ENCODE results near the gene SGTB. TPM values are rescaled to one million over a fixed set of nuclear protein-coding genes. Genes with fewer than 3 reads are reported as not detected.

SGTB gene
- total RNA-seq, 1 experiment from 2014 or later, result 13.0 TPM

DNA sequence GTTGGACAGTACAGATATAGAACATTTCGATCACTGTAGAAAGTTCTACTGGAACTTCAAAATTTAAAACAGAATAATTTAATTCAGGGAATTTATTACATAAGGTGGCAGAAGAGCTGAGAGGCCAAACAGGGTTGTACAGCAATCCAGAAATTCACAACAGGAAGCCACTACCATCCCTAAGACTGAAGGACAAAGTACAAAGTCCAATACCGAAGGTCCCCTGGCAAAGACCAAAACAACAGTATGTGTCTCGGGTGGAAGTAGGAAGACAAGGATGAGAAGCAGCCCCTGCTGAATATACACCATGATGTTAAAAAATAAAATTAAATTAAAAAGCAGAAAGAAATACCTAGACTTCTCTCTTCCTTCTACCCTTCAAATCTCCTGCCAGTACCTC lies 19.9 kb downstream of the SGTB start:
- no peaks in the 10 kb centered on the region for H3K9me3 ChIP-seq
- Mint-ChIP-seq H3K4me1 (ENCODE audit: low read depth, unreplicated experiment) (no peaks in the 10 kb centered on the region), H3K9me3 (ENCODE audit: unreplicated experiment) (no peaks in the 10 kb centered on the region), H3K4me3 (ENCODE audit: unreplicated experiment) (no peak overlapping the region), H3K36me3 (ENCODE audit: insufficient read depth, unreplicated experiment) (peaks cover 6% of the 10 kb centered on the region), H3K27ac (ENCODE audit: unreplicated experiment) (no peak overlapping the region), H3K27me3 (ENCODE audit: insufficient read depth, unreplicated experiment) (no peaks in the 10 kb centered on the region)
- H3K4me3 ChIP-seq (ENCODE audit: low read depth, low read length), result no peak overlapping the region
- TF ChIP-seq, protein P1, sequence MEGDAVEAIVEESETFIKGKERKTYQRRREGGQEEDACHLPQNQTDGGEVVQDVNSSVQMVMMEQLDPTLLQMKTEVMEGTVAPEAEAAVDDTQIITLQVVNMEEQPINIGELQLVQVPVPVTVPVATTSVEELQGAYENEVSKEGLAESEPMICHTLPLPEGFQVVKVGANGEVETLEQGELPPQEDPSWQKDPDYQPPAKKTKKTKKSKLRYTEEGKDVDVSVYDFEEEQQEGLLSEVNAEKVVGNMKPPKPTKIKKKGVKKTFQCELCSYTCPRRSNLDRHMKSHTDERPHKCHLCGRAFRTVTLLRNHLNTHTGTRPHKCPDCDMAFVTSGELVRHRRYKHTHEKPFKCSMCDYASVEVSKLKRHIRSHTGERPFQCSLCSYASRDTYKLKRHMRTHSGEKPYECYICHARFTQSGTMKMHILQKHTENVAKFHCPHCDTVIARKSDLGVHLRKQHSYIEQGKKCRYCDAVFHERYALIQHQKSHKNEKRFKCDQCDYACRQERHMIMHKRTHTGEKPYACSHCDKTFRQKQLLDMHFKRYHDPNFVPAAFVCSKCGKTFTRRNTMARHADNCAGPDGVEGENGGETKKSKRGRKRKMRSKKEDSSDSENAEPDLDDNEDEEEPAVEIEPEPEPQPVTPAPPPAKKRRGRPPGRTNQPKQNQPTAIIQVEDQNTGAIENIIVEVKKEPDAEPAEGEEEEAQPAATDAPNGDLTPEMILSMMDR (IDR thresholded peaks at IDR 0.05; ENCODE audit: insufficient read depth in 1 of 2, low read depth in 1 of 2, low read length in 1 of 2, severe bottlenecking in 1 of 2, unreplicated experiment in 1 of 2), result no peak
- no peaks in the 10 kb centered on the region for H3K36me3 ChIP-seq (ENCODE audit: control insufficient read depth, insufficient read depth, low read length)
- intact Hi-C loops (cut with micrococcal nuclease; ENCODE audit: unreplicated experiment), result no loop called here
- BruUV-seq (replicated peaks), result no TSS peak
- no peaks in the 10 kb centered on the region for H3K4me1 ChIP-seq
- ChIA-PET CTCF (no interaction called here), POLR2A (no interaction called here)
- no peaks in the 10 kb centered on the region for H3K27me3 ChIP-seq (replicated peaks; ENCODE audit: control insufficient read depth, insufficient read depth, low read length)
- no peak for DNase-seq

DNA sequence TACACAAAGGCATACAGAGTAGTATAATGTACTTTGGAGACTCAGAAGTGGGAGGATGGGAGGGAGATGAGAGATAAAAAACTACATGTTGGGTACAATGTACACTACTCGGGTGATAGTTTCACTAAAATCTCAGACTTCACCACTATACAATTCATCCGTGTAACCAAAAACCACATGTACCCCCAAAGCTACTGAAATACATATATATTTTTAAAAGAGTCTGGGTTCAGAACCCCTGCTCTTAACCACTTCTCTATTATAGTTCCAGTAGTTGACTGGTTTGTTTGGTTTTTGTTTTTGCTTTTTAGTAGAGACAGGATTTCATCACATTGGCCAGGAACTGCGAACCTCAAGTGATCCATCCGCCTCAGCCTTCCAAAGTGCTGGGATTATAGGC lies 22.6 kb downstream of the SGTB start:
- TF ChIP-seq, protein P1 (IDR thresholded peaks at IDR 0.05; ENCODE audit: insufficient read depth in 1 of 2, low read depth in 1 of 2, low read length in 1 of 2, severe bottlenecking in 1 of 2, unreplicated experiment in 1 of 2), result no peak
- Mint-ChIP-seq H3K4me1 (ENCODE audit: low read depth, unreplicated experiment) (no peaks in the 10 kb centered on the region), H3K4me3 (ENCODE audit: unreplicated experiment) (no peak overlapping the region), H3K36me3 (ENCODE audit: insufficient read depth, unreplicated experiment) (peaks cover 6% of the 10 kb centered on the region), H3K9me3 (ENCODE audit: unreplicated experiment) (no peaks in the 10 kb centered on the region), H3K27me3 (ENCODE audit: insufficient read depth, unreplicated experiment) (no peaks in the 10 kb centered on the region), H3K27ac (ENCODE audit: unreplicated experiment) (no peak overlapping the region)
- no peaks in the 10 kb centered on the region for H3K27me3 ChIP-seq (replicated peaks; ENCODE audit: control insufficient read depth, insufficient read depth, low read length)
- POLR2A ChIA-PET, result no interaction called here
- H3K4me1 ChIP-seq, result no peaks in the 10 kb centered on the region
- no TSS peak for BruUV-seq (replicated peaks)
- no peak for DNase-seq
- no peaks in the 10 kb centered on the region for H3K36me3 ChIP-seq (ENCODE audit: control insufficient read depth, insufficient read depth, low read length)
- intact Hi-C loops (cut with micrococcal nuclease; ENCODE audit: unreplicated experiment), result no loop called here
- CTCF ChIA-PET, result no interaction called here
- H3K4me3 ChIP-seq (ENCODE audit: low read depth, low read length), result no peak overlapping the region
- H3K9me3 ChIP-seq, result no peaks in the 10 kb centered on the region

DNA sequence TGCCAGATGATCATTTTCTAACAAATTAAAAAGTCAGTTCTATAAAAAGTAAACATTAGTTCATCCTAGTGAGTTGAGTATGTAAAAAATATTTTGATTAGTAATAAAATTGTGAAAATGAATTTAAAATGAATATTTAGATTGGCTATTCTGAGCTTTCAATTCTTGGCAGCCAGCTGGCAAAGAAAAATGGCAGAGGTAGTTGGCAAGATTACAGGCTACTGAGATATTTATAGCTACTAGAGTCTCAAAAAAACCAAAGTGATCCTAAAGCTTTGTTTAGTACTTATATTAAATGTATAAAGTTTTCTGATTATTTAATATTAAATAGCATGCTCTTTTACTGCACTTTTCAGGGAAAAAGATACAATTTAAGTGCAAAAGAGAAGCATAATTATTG lies 25.0 kb downstream of the SGTB start:
- intact Hi-C loops (cut with micrococcal nuclease; ENCODE audit: unreplicated experiment), result no loop called here
- Mint-ChIP-seq H3K27me3 (ENCODE audit: insufficient read depth, unreplicated experiment) (no peaks in the 10 kb centered on the region), H3K4me1 (ENCODE audit: low read depth, unreplicated experiment) (no peaks in the 10 kb centered on the region), H3K9me3 (ENCODE audit: unreplicated experiment) (no peaks in the 10 kb centered on the region), H3K27ac (ENCODE audit: unreplicated experiment) (no peak overlapping the region), H3K36me3 (ENCODE audit: insufficient read depth, unreplicated experiment) (peaks cover 6% of the 10 kb centered on the region), H3K4me3 (ENCODE audit: unreplicated experiment) (no peak overlapping the region)
- no peaks in the 10 kb centered on the region for H3K9me3 ChIP-seq
- no peaks in the 10 kb centered on the region for H3K27me3 ChIP-seq (replicated peaks; ENCODE audit: control insufficient read depth, insufficient read depth, low read length)
- H3K4me1 ChIP-seq, result no peaks in the 10 kb centered on the region
- TF ChIP-seq, protein P1 (IDR thresholded peaks at IDR 0.05; ENCODE audit: insufficient read depth in 1 of 2, low read depth in 1 of 2, low read length in 1 of 2, severe bottlenecking in 1 of 2, unreplicated experiment in 1 of 2), result no peak
- no peaks in the 10 kb centered on the region for H3K36me3 ChIP-seq (ENCODE audit: control insufficient read depth, insufficient read depth, low read length)
- no peak for DNase-seq
- BruUV-seq (replicated peaks), result no TSS peak
- CTCF ChIA-PET, result no interaction called here
- no peak overlapping the region for H3K4me3 ChIP-seq (ENCODE audit: low read depth, low read length)
- POLR2A ChIA-PET, result no interaction called here
